K562 (cell line): Measurements from ENCODE around the gene SMIM35.

Experiments used
- CBX5 ChIP-seq: IDR thresholded peaks from 2 replicates; pipeline ENCODE4 v1.6.1; 2014; ENCODE audit warnings: low read depth, borderline replicate concordance
- GABPB1 ChIP-seq: sonication (generic); formaldehyde crosslinking; IDR thresholded peaks from 2 replicates; pipeline ENCODE4 v1.8.0; 2022; ENCODE audit warnings: mild to moderate bottlenecking, missing genetic modification reagents
- HIVEP1 ChIP-seq: fragments of 250-450 bp; sonication (Bioruptor Pico); IDR thresholded peaks from 2 replicates; pipeline ENCODE4 v1.4.0; 2020; ENCODE audit warnings: mild to moderate bottlenecking
- MTA3 ChIP-seq: fragments of 450-650 bp; formaldehyde crosslinking; IDR thresholded peaks from 2 replicates; pipeline ENCODE4 v1.6.1; 2017; ENCODE audit warnings: mild to moderate bottlenecking, borderline replicate concordance
- NFIC ChIP-seq: fragments of 450-650 bp; IDR thresholded peaks from 2 replicates; pipeline ENCODE4 v1.6.1; 2017; ENCODE audit warnings: mild to moderate bottlenecking, inconsistent platforms
- NFYB ChIP-seq: IDR thresholded peaks from 2 replicates; pipeline ENCODE4 v1.6.1; 2011; ENCODE audit warnings: mild to moderate bottlenecking, moderate library complexity; ENCODE audit not compliant: insufficient read length; ENCODE audit errors: extremely low read depth
- POLR2A ChIP-seq: fragments of 450-650 bp; conservative IDR thresholded peaks from 2 replicates; pipeline ENCODE4 v1.6.1; 2016
- POLR2AphosphoS5 ChIP-seq: IDR thresholded peaks from 2 replicates; pipeline ENCODE4 v1.6.1; 2011; ENCODE audit warnings: mild to moderate bottlenecking, low read depth, low read length, moderate library complexity; ENCODE audit not compliant: control insufficient read depth, insufficient read depth
- STAT5B ChIP-seq: fragments of 250-450 bp; sonication (Bioruptor Pico); IDR thresholded peaks from 2 replicates; pipeline ENCODE4 v1.8.0; 2021; ENCODE audit warnings: mild to moderate bottlenecking, inconsistent platforms
- TCF7L2 ChIP-seq: fragments of 150-350 bp; IDR thresholded peaks from 2 replicates; pipeline ENCODE4 v1.6.1; 2016; ENCODE audit warnings: low read depth, mild to moderate bottlenecking, low read length, moderate library complexity
- TF ChIP-seq, protein P1 (sequence below): fragments of 450-650 bp; IDR thresholded peaks from 2 replicates; pipeline ENCODE4 v1.6.1; 2017; ENCODE audit warnings: antibody characterized with exemption, mild to moderate bottlenecking
- TF ChIP-seq, protein P2 (sequence below), 3 experiments: IDR thresholded peaks in 2 of 3; conservative IDR thresholded peaks in 1 of 3; 2 replicates each; pipeline ENCODE4 v1.5.1; 2011 to 2012; ENCODE audit warnings: low read length in 3 of 3, mild to moderate bottlenecking in 3 of 3, control low read depth in 2 of 3, improper control_type of control experiment in 1 of 3, inconsistent platforms in 1 of 3, low read depth in 1 of 3, mixed read lengths in 1 of 3, moderate library complexity in 1 of 3; ENCODE audit not compliant: insufficient read depth in 2 of 3
- TF ChIP-seq, protein P3 (sequence below): fragments of 450-650 bp; IDR thresholded peaks from 2 replicates; pipeline ENCODE4 v1.7.0; 2016; ENCODE audit warnings: borderline replicate concordance

- no peak for TF ChIP-seq CBX5
- no peak for TF ChIP-seq POLR2A
- TF ChIP-seq, protein P1, sequence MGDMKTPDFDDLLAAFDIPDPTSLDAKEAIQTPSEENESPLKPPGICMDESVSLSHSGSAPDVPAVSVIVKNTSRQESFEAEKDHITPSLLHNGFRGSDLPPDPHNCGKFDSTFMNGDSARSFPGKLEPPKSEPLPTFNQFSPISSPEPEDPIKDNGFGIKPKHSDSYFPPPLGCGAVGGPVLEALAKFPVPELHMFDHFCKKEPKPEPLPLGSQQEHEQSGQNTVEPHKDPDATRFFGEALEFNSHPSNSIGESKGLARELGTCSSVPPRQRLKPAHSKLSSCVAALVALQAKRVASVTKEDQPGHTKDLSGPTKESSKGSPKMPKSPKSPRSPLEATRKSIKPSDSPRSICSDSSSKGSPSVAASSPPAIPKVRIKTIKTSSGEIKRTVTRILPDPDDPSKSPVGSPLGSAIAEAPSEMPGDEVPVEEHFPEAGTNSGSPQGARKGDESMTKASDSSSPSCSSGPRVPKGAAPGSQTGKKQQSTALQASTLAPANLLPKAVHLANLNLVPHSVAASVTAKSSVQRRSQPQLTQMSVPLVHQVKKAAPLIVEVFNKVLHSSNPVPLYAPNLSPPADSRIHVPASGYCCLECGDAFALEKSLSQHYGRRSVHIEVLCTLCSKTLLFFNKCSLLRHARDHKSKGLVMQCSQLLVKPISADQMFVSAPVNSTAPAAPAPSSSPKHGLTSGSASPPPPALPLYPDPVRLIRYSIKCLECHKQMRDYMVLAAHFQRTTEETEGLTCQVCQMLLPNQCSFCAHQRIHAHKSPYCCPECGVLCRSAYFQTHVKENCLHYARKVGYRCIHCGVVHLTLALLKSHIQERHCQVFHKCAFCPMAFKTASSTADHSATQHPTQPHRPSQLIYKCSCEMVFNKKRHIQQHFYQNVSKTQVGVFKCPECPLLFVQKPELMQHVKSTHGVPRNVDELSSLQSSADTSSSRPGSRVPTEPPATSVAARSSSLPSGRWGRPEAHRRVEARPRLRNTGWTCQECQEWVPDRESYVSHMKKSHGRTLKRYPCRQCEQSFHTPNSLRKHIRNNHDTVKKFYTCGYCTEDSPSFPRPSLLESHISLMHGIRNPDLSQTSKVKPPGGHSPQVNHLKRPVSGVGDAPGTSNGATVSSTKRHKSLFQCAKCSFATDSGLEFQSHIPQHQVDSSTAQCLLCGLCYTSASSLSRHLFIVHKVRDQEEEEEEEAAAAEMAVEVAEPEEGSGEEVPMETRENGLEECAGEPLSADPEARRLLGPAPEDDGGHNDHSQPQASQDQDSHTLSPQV: no peak
- no peak for TF ChIP-seq HIVEP1
- TF ChIP-seq, protein P2, sequence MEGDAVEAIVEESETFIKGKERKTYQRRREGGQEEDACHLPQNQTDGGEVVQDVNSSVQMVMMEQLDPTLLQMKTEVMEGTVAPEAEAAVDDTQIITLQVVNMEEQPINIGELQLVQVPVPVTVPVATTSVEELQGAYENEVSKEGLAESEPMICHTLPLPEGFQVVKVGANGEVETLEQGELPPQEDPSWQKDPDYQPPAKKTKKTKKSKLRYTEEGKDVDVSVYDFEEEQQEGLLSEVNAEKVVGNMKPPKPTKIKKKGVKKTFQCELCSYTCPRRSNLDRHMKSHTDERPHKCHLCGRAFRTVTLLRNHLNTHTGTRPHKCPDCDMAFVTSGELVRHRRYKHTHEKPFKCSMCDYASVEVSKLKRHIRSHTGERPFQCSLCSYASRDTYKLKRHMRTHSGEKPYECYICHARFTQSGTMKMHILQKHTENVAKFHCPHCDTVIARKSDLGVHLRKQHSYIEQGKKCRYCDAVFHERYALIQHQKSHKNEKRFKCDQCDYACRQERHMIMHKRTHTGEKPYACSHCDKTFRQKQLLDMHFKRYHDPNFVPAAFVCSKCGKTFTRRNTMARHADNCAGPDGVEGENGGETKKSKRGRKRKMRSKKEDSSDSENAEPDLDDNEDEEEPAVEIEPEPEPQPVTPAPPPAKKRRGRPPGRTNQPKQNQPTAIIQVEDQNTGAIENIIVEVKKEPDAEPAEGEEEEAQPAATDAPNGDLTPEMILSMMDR (IDR thresholded peaks at IDR 0.05 in 2 of 3, conservative IDR thresholded peaks at IDR 0.05 in 1 of 3; ENCODE audit: insufficient read depth in 2 of 3, low read depth in 1 of 3, low read length in 3 of 3): no peak
- TF ChIP-seq GABPB1 (CRISPR knock-in tag): no peak
- TF ChIP-seq, protein P3, sequence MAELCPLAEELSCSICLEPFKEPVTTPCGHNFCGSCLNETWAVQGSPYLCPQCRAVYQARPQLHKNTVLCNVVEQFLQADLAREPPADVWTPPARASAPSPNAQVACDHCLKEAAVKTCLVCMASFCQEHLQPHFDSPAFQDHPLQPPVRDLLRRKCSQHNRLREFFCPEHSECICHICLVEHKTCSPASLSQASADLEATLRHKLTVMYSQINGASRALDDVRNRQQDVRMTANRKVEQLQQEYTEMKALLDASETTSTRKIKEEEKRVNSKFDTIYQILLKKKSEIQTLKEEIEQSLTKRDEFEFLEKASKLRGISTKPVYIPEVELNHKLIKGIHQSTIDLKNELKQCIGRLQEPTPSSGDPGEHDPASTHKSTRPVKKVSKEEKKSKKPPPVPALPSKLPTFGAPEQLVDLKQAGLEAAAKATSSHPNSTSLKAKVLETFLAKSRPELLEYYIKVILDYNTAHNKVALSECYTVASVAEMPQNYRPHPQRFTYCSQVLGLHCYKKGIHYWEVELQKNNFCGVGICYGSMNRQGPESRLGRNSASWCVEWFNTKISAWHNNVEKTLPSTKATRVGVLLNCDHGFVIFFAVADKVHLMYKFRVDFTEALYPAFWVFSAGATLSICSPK: no peak
- no peak for TF ChIP-seq POLR2AphosphoS5
- no peak for TF ChIP-seq NFIC
- TF ChIP-seq NFYB: no peak
- no peak for TF ChIP-seq TCF7L2
- TF ChIP-seq STAT5B (CRISPR knock-in tag): no peak
- TF ChIP-seq MTA3: no peak
Measured at GRCh38 chr11:118120793-118121192, 34.0 kb upstream of the SMIM35 start.
